ENCODE data around the gene ANKS1B.
"Not testable (repeated sequence)": the region's sequence is repeated elsewhere in the genome, so short reads cannot be mapped to it uniquely, and the experiment has no call there.

The ANKS1B gene

GRCh38 chr12:99577125-99577524, 407.6 kb downstream of the ANKS1B start:
- DNase-seq (ENCODE audit: low read depth in 2 of 2) = not testable (repeated sequence)

- no peak for DNase-seq (ENCODE audit: low read depth in 2 of 2)
These were observed 410.8 kb downstream of the ANKS1B start for GRCh38 chr12:99573980-99574379.

- DNase-seq (ENCODE audit: low read depth in 2 of 2) = no peak
These were observed 417.7 kb downstream of the ANKS1B start for GRCh38 chr12:99567072-99567471.

- no peak for DNase-seq (ENCODE audit: low read depth in 2 of 2)
These were observed 426.6 kb downstream of the ANKS1B start for GRCh38 chr12:99558109-99558508.

GRCh38 chr12:99553461-99553860, 431.3 kb downstream of the ANKS1B start:
- DNase-seq (ENCODE audit: low read depth in 2 of 2) = no peak

- DNase-seq (ENCODE audit: low read depth in 2 of 2) = no peak
These were observed 432.7 kb downstream of the ANKS1B start for GRCh38 chr12:99552022-99552421.

GRCh38 chr12:99549651-99550050, 435.1 kb downstream of the ANKS1B start:
- no peak for DNase-seq (ENCODE audit: low read depth in 2 of 2)

GRCh38 chr12:99549196-99549595, 435.5 kb downstream of the ANKS1B start:
- no peak for DNase-seq (ENCODE audit: low read depth in 2 of 2)

- no peak for DNase-seq (ENCODE audit: low read depth in 2 of 2)
These were observed 440.3 kb downstream of the ANKS1B start for GRCh38 chr12:99544457-99544856.

- no peak for DNase-seq (ENCODE audit: low read depth in 2 of 2)
These were observed 454.8 kb downstream of the ANKS1B start for GRCh38 chr12:99529966-99530365.

GRCh38 chr12:99528478-99528877, 456.3 kb downstream of the ANKS1B start:
- DNase-seq (ENCODE audit: low read depth in 2 of 2) = no peak

GRCh38 chr12:99523853-99524252, 460.9 kb downstream of the ANKS1B start:
- DNase-seq (ENCODE audit: low read depth in 2 of 2) = no peak

GRCh38 chr12:99522456-99522855, 462.3 kb downstream of the ANKS1B start:
- DNase-seq (ENCODE audit: low read depth in 2 of 2) = no peak

GRCh38 chr12:99521664-99522063, 463.1 kb downstream of the ANKS1B start:
- no peak for DNase-seq (ENCODE audit: low read depth in 2 of 2)

GRCh38 chr12:99513066-99513465, 471.7 kb downstream of the ANKS1B start:
- no peak for DNase-seq (ENCODE audit: low read depth in 2 of 2)

- no peak for DNase-seq (ENCODE audit: low read depth in 2 of 2)
These were observed 478.9 kb downstream of the ANKS1B start for GRCh38 chr12:99505805-99506204.

- DNase-seq (ENCODE audit: low read depth in 2 of 2) = no peak
These were observed 486.0 kb downstream of the ANKS1B start for GRCh38 chr12:99498756-99499155.

- no peak for DNase-seq (ENCODE audit: low read depth in 2 of 2)
These were observed 488.9 kb downstream of the ANKS1B start for GRCh38 chr12:99495799-99496198.

GRCh38 chr12:99493197-99493596, 491.5 kb downstream of the ANKS1B start:
- no peak for DNase-seq (ENCODE audit: low read depth in 2 of 2)

- DNase-seq (ENCODE audit: low read depth in 2 of 2) = no peak
These were observed 498.5 kb downstream of the ANKS1B start for GRCh38 chr12:99486277-99486676.

- DNase-seq (ENCODE audit: low read depth in 2 of 2) = no peak
These were observed 505.6 kb downstream of the ANKS1B start for GRCh38 chr12:99479149-99479548.

- no peak for DNase-seq (ENCODE audit: low read depth in 2 of 2)
These were observed 507.8 kb downstream of the ANKS1B start for GRCh38 chr12:99476956-99477355.

GRCh38 chr12:99455350-99456035, 529.2 kb downstream of the ANKS1B start:
- DNase-seq (ENCODE audit: low read depth in 2 of 2) = no peak

GRCh38 chr12:99454539-99455172, 530.1 kb downstream of the ANKS1B start:
- DNase-seq (ENCODE audit: low read depth in 2 of 2) = no peak
